GM10266 (cell line): ENCODE data around the gene KCTD3.

Source experiments
- DNase-seq: peaks from one replicate; pipeline ENCODE4 v3.0.0; 2012; ENCODE audit errors: extremely low spot score
- CTCF ChIP-seq: IDR thresholded peaks from 2 replicates; pipeline ENCODE4 v1.5.1; 2012; ENCODE audit warnings: mild to moderate bottlenecking, low read depth; ENCODE audit not compliant: control insufficient read depth, insufficient read depth; ENCODE audit errors: missing control alignments

The KCTD3 gene

DNA sequence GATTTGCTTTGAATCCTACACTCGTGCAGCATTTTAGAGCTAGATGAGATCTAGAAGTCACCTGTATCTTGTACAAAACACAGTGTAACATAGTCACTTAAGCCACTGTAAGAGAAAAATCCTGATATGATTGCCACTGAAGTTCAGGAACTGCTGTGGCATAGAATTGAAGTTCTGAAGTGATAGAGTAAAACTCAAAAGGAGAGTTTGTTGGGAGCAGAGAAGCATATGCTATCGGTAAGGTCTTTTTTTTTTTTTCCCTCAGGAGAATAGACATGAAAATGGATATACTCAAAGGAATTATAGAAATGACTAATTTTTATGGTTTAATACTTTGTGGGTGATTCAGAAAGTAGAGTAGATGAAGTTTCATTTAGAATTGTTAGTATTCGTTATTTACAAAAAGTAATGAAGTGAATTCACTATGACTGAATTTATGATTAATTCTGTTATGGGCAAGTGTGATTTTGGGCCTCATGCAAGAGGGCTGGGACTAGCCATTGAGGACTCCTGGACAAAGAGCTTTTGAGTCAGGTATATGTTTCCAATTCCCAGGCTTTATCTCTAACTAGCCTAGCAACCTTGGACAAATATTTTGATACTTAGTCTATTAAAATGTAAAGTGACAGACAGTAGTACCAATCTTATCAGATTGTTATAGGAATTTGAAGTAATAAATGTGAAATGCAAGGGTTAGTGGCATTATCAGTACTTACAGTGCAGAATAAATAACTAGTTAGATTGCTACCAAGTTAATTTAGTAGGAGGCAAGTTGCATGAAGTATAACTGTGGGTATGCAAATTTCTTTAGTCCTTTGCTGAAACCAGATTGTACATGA, 3.1 kb downstream of the KCTD3 start:
- no peak for TF ChIP-seq CTCF
- DNase-seq, result no peak

GRCh38 chr1:215581896-215582295, 14.8 kb downstream of the KCTD3 start:
- no peak for TF ChIP-seq CTCF
- DNase-seq, result no peak

GRCh38 chr1:215583185-215583749, 16.2 kb downstream of the KCTD3 start:
- no peak for TF ChIP-seq CTCF
- DNase-seq, result no peak

- no peak for DNase-seq
- TF ChIP-seq CTCF, result no peak
Measured at GRCh38 chr1:215584389-215584788, 17.3 kb downstream of the KCTD3 start.

- no peak for TF ChIP-seq CTCF
- DNase-seq, result no peak
Measured at GRCh38 chr1:215589650-215590435, 22.7 kb downstream of the KCTD3 start.

- DNase-seq, result no peak
- TF ChIP-seq CTCF, result no peak
Measured at GRCh38 chr1:215590779-215591491, 23.8 kb downstream of the KCTD3 start.
